ENCODE results near the gene RBM18. TPM values are rescaled to one million over a fixed set of nuclear protein-coding genes. Genes with fewer than 3 reads are reported as not detected.
A peak's percentile ranks its signal among the peaks of the same experiment; 100 is the strongest.

The RBM18 gene
- total and polyA plus RNA-seq, 2 experiments from 2014 or later: 11.6 to 32.6 TPM

DNA sequence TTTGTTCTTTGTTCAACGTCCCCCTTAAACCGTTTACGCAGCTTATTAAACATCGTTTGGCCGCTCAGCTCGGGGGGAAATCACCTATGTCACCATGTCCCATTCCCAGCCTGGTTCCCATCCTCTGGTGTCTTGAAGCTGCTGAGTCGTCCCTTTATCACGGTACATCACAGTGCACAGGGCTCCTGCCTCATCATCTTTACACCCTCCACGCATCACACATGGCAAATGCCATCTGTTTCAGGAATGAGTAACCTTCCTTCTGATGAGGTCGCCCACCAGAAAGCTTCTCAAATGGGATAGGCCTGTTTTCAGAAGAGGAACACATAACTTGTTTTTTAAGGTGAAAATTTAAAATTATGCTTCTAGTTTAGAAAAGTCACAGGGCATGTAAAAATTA is 28.0 kb downstream of the RBM18 start:
- Histone ChIP-seq H3K4me2 (ENCODE audit: unreplicated experiment) (no peak overlapping the region), H3K9me2 (ENCODE audit: insufficient read depth) (no peaks in the 10 kb centered on the region), H3K9me3 (ENCODE audit: low read depth) (no peaks in the 10 kb centered on the region), H3K4me1 (ENCODE audit: insufficient read depth) (no peaks in the 10 kb centered on the region), H2AFZ (no peak overlapping the region), H3K79me2 (ENCODE audit: insufficient read depth) (no peaks in the 10 kb centered on the region), H3K4me3 (no peak overlapping the region), H3K9ac (no peak overlapping the region), H4K20me1 (ENCODE audit: insufficient read depth) (no peaks in the 10 kb centered on the region), H3K27ac (no peak overlapping the region), H3K27me3 (replicated peaks; ENCODE audit: insufficient read depth) (peaks cover 1% of the 10 kb centered on the region; the same call in 1 of the 2 replicates), H3F3A (ENCODE audit: insufficient read depth) (peaks cover 21% of the 10 kb centered on the region; the same call in 1 of the 2 replicates), H3K36me3 (ENCODE audit: low read depth) (peaks cover 27% of the 10 kb centered on the region)
- 67 to 74% methylated on average over 10 of the region's 10 CpGs for WGBS, 2 experiments (ENCODE audit: low coverage in 1 of 2, low lambda C conversion rate in 2 of 2, missing lambda C conversion rate in 2 of 2)
- peak; percentile 53 for DNase-seq
- TF ChIP-seq EZH2 (IDR thresholded peaks at IDR 0.05; ENCODE audit: insufficient read depth, poor library complexity, severe bottlenecking) (no peak), EZH2phosphoT487 (IDR thresholded peaks at IDR 0.05; ENCODE audit: insufficient read depth, low read depth) (no peak)
- in situ Hi-C loops (cut with MboI): no loop called here

GRCh38 chr9:122234022-122234748 is 30.5 kb downstream of the RBM18 start:
- no peak overlapping the region for H3K27ac ChIP-seq
- in situ Hi-C loops (cut with MboI): no loop called here
- H3K4me1 ChIP-seq (ENCODE audit: insufficient read depth): no peaks in the 10 kb centered on the region
- H3K9me3 ChIP-seq (ENCODE audit: low read depth): no peaks in the 10 kb centered on the region
- H3K4me3 ChIP-seq: no peak overlapping the region
- peaks cover 17% of the 10 kb centered on the region for H3K27me3 ChIP-seq (replicated peaks; ENCODE audit: insufficient read depth)
- no peaks in the 10 kb centered on the region for H4K20me1 ChIP-seq (ENCODE audit: insufficient read depth)
- H2AFZ ChIP-seq: no peak overlapping the region
- H3K4me2 ChIP-seq (ENCODE audit: unreplicated experiment): no peak overlapping the region
- TF ChIP-seq EZH2phosphoT487 (IDR thresholded peaks at IDR 0.05; ENCODE audit: insufficient read depth, low read depth): no peak
- TF ChIP-seq EZH2 (IDR thresholded peaks at IDR 0.05; ENCODE audit: insufficient read depth, poor library complexity, severe bottlenecking): no peak
- WGBS, 2 experiments (ENCODE audit: low coverage in 1 of 2, low lambda C conversion rate in 2 of 2, missing lambda C conversion rate in 2 of 2): 81 to 84% methylated on average over 7 of the region's 7 CpGs
- no peaks in the 10 kb centered on the region for H3K9me2 ChIP-seq (ENCODE audit: insufficient read depth)
- H3F3A ChIP-seq (ENCODE audit: insufficient read depth): peaks cover 17% of the 10 kb centered on the region
- H3K36me3 ChIP-seq (ENCODE audit: low read depth): 0 out of 2 replicates have a peak, but pooled peaks cover 4% of the 10 kb centered on the region
- H3K9ac ChIP-seq: no peak overlapping the region
- no peaks in the 10 kb centered on the region for H3K79me2 ChIP-seq (ENCODE audit: insufficient read depth)
- no peak for DNase-seq

GRCh38 chr9:122232796-122233306 is 31.8 kb downstream of the RBM18 start:
- WGBS, 2 experiments (ENCODE audit: low coverage in 1 of 2, low lambda C conversion rate in 2 of 2, missing lambda C conversion rate in 2 of 2): 56 to 59% methylated on average over 6 of the region's 6 CpGs
- TF ChIP-seq EZH2 (IDR thresholded peaks at IDR 0.05; ENCODE audit: insufficient read depth, poor library complexity, severe bottlenecking) (no peak), EZH2phosphoT487 (IDR thresholded peaks at IDR 0.05; ENCODE audit: insufficient read depth, low read depth) (no peak)
- H3K9me3 ChIP-seq (ENCODE audit: low read depth): no peaks in the 10 kb centered on the region
- no peak overlapping the region for H3K9ac ChIP-seq
- H3K4me1 ChIP-seq (ENCODE audit: insufficient read depth): peaks cover 3% of the 10 kb centered on the region; the same call in 1 of the 2 replicates
- H3K79me2 ChIP-seq (ENCODE audit: insufficient read depth): no peaks in the 10 kb centered on the region
- peaks cover 13% of the 10 kb centered on the region for H3F3A ChIP-seq (ENCODE audit: insufficient read depth)
- H2AFZ ChIP-seq: no peak overlapping the region
- no peak for DNase-seq
- H3K27me3 ChIP-seq (replicated peaks; ENCODE audit: insufficient read depth): peaks cover 27% of the 10 kb centered on the region
- H3K36me3 ChIP-seq (ENCODE audit: low read depth): no peaks in the 10 kb centered on the region
- H4K20me1 ChIP-seq (ENCODE audit: insufficient read depth): no peaks in the 10 kb centered on the region
- in situ Hi-C loops (cut with MboI): no loop called here
- H3K9me2 ChIP-seq (ENCODE audit: insufficient read depth): no peaks in the 10 kb centered on the region
- H3K4me2 ChIP-seq (ENCODE audit: unreplicated experiment): no peak overlapping the region
- H3K4me3 ChIP-seq: no peak overlapping the region
- no peak overlapping the region for H3K27ac ChIP-seq

GRCh38 chr9:122229485-122229837 is 35.2 kb downstream of the RBM18 start:
- TF ChIP-seq EZH2phosphoT487 (IDR thresholded peaks at IDR 0.05; ENCODE audit: insufficient read depth, low read depth) (no peak), EZH2 (IDR thresholded peaks at IDR 0.05; ENCODE audit: insufficient read depth, poor library complexity, severe bottlenecking) (no peak)
- no peaks in the 10 kb centered on the region for H3K9me3 ChIP-seq (ENCODE audit: low read depth)
- H3K9me2 ChIP-seq (ENCODE audit: insufficient read depth): no peaks in the 10 kb centered on the region
- no peak overlapping the region for H3K4me2 ChIP-seq (ENCODE audit: unreplicated experiment)
- no peak overlapping the region for H3K27ac ChIP-seq
- H3K36me3 ChIP-seq (ENCODE audit: low read depth): no peaks in the 10 kb centered on the region
- H3K9ac ChIP-seq: no peak overlapping the region
- H3K79me2 ChIP-seq (ENCODE audit: insufficient read depth): no peaks in the 10 kb centered on the region
- in situ Hi-C loops (cut with MboI): no loop called here
- H4K20me1 ChIP-seq (ENCODE audit: insufficient read depth): no peaks in the 10 kb centered on the region
- DNase-seq: no peak
- whole genome bisulfite sequencing, 2 experiments (ENCODE audit: low coverage in 1 of 2, low lambda C conversion rate in 2 of 2, missing lambda C conversion rate in 2 of 2): 26 to 27% methylated on average over 4 of the region's 4 CpGs
- H3K4me3 ChIP-seq: no peak overlapping the region
- peaks cover 60% of the 10 kb centered on the region for H3K27me3 ChIP-seq (replicated peaks; ENCODE audit: insufficient read depth)
- no peak overlapping the region for H2AFZ ChIP-seq
- peaks cover 9% of the 10 kb centered on the region for H3F3A ChIP-seq (ENCODE audit: insufficient read depth)
- peaks cover 3% of the 10 kb centered on the region; the same call in 1 of the 2 replicates for H3K4me1 ChIP-seq (ENCODE audit: insufficient read depth)

Measured in GM23248 (cell line).